Activated CD4-positive, alpha-beta T cell treated with anti-CD3 and anti-CD28 coated beads for 36 hours (primary cell): ENCODE results near the gene HDAC4. TPM values are rescaled to one million over a fixed set of nuclear protein-coding genes. Genes with fewer than 3 reads are reported as not detected.

Experiments used
- ATAC-seq: fragments of 200-7000 bp; cut with Tn5 transposase; one replicate; pipeline ENCODE4 v1.10.0; 2021; ENCODE audit warnings: mild to moderate bottlenecking, moderate library complexity
- CTCF ChIA-PET: fragments of 350-600 bp; sonication (Branson Sonifier 250); formaldehyde crosslinking; loops from one replicate; lab custom pipeline; 2021; ENCODE audit warnings: antibody characterized with exemption; lab: Charles Lee
- POLR2A ChIA-PET: fragments of 350-600 bp; sonication (Branson Sonifier 250); formaldehyde crosslinking; loops from one replicate; lab custom pipeline; 2021; ENCODE audit warnings: antibody characterized with exemption, inconsistent platforms; lab: Charles Lee
- DNase-seq: peaks from one replicate; pipeline ENCODE4 v3.0.0-alpha.2; 2020
- H3K27ac Mint-ChIP-seq: one replicate; pipeline ENCODE4 v1.8.0; 2021; ENCODE audit warnings: mixed read lengths
- H3K27me3 Mint-ChIP-seq: one replicate; pipeline ENCODE4 v1.8.0; 2021; ENCODE audit warnings: mixed read lengths
- H3K36me3 Mint-ChIP-seq: one replicate; pipeline ENCODE4 v1.8.0; 2021; ENCODE audit warnings: low read depth, mixed read lengths
- H3K4me1 Mint-ChIP-seq: one replicate; pipeline ENCODE4 v1.8.0; 2021; ENCODE audit warnings: mixed read lengths
- H3K4me3 Mint-ChIP-seq: one replicate; pipeline ENCODE4 v1.8.0; 2021; ENCODE audit warnings: mild to moderate bottlenecking, moderate library complexity, mixed read lengths
- H3K9me3 Mint-ChIP-seq: one replicate; pipeline ENCODE4 v1.8.0; 2021; ENCODE audit warnings: low read depth, mixed read lengths
- intact Hi-C, 2 experiments: fragments of 100-400 bp; cut with DNase I in 1 of 2; cut with micrococcal nuclease in 1 of 2; formaldehyde crosslinking; loops; one replicate each; pipeline versions ENCODE4 v1.14.2 to v1.15.1; 2022 to 2024; cut with DNase I, micrococcal nuclease
- total RNA-seq, 2 experiments: library from RNA; stranded (reverse); gene quantifications; one replicate each; pipeline ENCODE4 v1.2.3, GENCODE V29; 2021

The HDAC4 gene
- total RNA-seq, 2 experiments from 2014 or later = 25.4 to 30.4 TPM

GRCh38 chr2:239255628-239256349 lies 145.0 kb downstream of the HDAC4 start:
- H3K27me3 Mint-ChIP-seq = no peaks in the 10 kb centered on the region
- H3K36me3 Mint-ChIP-seq = peaks cover 14% of the 10 kb centered on the region
- peaks cover 8% of the 10 kb centered on the region for H3K9me3 Mint-ChIP-seq
- H3K4me1 Mint-ChIP-seq = peaks cover 91% of the 10 kb centered on the region
- CTCF ChIA-PET = interaction anchor here (0.6 to 1.4 kb wide), 6 partner anchors 16 to 145 kb away, joined by 3 to 6 read pairs (median 4); partner anchors contain the start of gene HDAC4
- intact Hi-C loops = loop anchor here in 1 of 2 experiments (5.0 kb wide), 1 partner anchor 42 kb away; no protein-coding TSS in a partner anchor
- POLR2A ChIA-PET = interaction anchor here (0.6 kb wide), 1 partner anchor 127 kb away, joined by 3 read pairs; no protein-coding TSS in a partner anchor
- ATAC-seq = no peak
- no peak overlapping the region for H3K27ac Mint-ChIP-seq
- no peak overlapping the region for H3K4me3 Mint-ChIP-seq
- DNase-seq = no peak

DNA sequence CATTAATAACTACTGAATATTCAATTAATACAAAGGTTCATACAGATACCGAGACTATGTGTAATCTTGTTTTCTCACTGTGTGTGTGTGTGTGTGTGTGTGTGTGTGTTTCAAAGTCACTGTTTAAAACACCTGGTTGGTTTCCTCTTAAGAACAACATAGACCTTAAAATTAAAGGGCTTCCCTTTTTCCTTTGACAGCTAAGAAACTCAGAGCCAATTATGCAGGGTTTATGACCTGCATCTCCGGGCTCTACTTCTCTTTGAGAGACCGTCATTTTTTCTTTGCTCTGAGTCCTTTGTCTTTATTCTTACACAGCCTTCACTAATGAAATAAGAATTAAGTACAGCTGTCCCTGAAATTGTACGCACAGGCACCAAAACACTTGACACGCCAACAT lies 145.6 kb downstream of the HDAC4 start:
- intact Hi-C loops = loop anchor here in 1 of 2 experiments (5.0 kb wide), 1 partner anchor 42 kb away; no protein-coding TSS in a partner anchor
- H3K36me3 Mint-ChIP-seq = peaks cover 14% of the 10 kb centered on the region
- H3K4me1 Mint-ChIP-seq = peaks cover 85% of the 10 kb centered on the region
- no peaks in the 10 kb centered on the region for H3K27me3 Mint-ChIP-seq
- DNase-seq = no peak
- ATAC-seq = no peak
- no peak overlapping the region for H3K4me3 Mint-ChIP-seq
- CTCF ChIA-PET = interaction anchor here (0.6 to 1.4 kb wide), 3 partner anchors 17 to 68 kb away, joined by 3 to 6 read pairs (median 5); no protein-coding TSS in a partner anchor
- peaks cover 8% of the 10 kb centered on the region for H3K9me3 Mint-ChIP-seq
- no peak overlapping the region for H3K27ac Mint-ChIP-seq
- POLR2A ChIA-PET = no interaction called here

DNA sequence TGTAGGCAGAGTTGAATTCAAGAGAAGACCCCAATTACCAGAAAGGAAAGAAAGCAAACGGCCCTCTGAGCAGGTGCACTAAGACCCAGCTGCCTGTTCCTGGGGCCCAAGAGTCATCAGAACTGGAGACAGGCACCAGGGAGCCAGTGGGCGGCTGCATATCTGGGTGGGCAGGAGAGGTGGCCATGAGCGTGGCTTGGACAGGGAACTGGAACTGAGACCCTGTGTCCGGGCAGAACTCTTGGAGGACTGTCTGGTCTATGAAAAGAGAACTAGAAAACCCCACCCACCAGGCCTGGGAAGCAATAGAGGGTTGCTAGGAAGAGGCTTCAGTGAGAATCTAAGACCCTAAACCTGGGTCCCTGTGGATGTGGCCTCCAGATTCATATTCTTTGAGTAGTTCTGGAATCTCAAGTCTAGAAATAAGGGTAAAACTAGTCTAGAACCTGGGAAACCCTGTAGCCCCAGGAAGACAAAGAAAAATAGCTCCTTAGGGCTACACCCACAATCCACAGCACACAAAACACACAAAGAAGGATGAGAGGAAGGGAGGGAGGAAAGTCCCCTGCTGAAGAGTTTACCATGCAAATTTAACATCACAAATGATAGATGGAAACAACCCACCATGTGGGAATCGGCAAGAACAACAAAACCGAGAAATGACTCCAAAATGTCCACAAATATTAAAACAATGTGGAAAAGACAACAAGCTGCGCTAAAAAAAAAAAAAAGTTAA lies 147.0 kb downstream of the HDAC4 start:
- intact Hi-C loops = no loop called here
- POLR2A ChIA-PET = no interaction called here
- H3K27ac Mint-ChIP-seq = no peak overlapping the region
- no peaks in the 10 kb centered on the region for H3K27me3 Mint-ChIP-seq
- no peak for DNase-seq
- H3K9me3 Mint-ChIP-seq = peaks cover 8% of the 10 kb centered on the region
- H3K4me3 Mint-ChIP-seq = no peak overlapping the region
- ATAC-seq = no peak
- CTCF ChIA-PET = no interaction called here
- peaks cover 75% of the 10 kb centered on the region for H3K4me1 Mint-ChIP-seq
- H3K36me3 Mint-ChIP-seq = peaks cover 14% of the 10 kb centered on the region

DNA sequence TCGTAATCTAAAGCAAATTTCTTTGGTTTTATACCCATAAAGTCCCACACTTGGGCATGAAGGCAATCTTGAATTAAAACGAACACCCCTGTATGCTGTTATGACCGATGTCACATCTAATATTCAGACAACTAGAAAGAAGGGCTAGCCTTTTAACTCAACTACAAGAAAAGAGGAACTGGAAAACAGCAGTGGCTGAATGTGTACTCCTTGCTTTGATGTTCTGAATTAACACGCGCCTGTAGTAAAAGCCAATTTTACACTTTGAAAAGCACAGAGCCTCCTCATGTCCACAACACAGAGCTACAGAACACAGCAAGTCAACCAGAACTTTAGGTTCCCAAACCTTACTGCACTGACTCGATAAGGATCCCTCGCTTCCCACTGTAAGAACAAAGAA lies 147.6 kb downstream of the HDAC4 start:
- intact Hi-C loops = no loop called here
- DNase-seq (no peak), ATAC-seq (no peak)
- Mint-ChIP-seq H3K4me1 (peaks cover 74% of the 10 kb centered on the region), H3K36me3 (peaks cover 11% of the 10 kb centered on the region), H3K9me3 (peaks cover 8% of the 10 kb centered on the region), H3K4me3 (peak overlapping the region; percentile 48), H3K27ac (peak overlapping the region; percentile 56), H3K27me3 (no peaks in the 10 kb centered on the region)
- ChIA-PET CTCF (interaction anchor here (1.3 kb wide), 1 partner anchor 51 kb away, joined by 3 read pairs; no protein-coding TSS in a partner anchor), POLR2A (no interaction called here)

DNA sequence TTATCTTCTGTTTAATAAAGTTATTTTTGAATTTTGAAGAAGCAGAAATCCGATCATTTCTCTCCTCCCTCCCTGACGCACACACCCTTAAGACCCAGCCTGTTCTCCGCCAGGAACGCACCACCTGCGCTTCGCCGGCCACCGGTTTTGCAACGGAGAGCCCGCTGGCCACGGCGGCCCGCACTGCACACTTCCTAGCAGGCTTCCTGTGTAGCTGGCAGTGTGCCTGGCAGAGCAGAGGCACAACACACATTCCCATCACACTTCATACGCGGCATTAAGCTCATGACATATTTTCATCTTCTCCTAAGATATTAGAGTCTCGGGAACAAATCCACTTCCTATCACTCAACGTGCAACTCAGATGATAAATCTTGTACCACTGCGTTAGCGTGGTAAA lies 148.0 kb downstream of the HDAC4 start:
- peaks cover 5% of the 10 kb centered on the region for H3K9me3 Mint-ChIP-seq
- no peaks in the 10 kb centered on the region for H3K27me3 Mint-ChIP-seq
- no peak for ATAC-seq
- H3K4me3 Mint-ChIP-seq = peak overlapping the region; percentile 48
- peaks cover 72% of the 10 kb centered on the region for H3K4me1 Mint-ChIP-seq
- H3K36me3 Mint-ChIP-seq = peaks cover 7% of the 10 kb centered on the region
- intact Hi-C loops = no loop called here
- peak overlapping the region; percentile 56 for H3K27ac Mint-ChIP-seq
- ChIA-PET POLR2A (no interaction called here), CTCF (interaction anchor here (0.6 to 1.3 kb wide), 2 partner anchors 23 to 51 kb away, joined by 3 read pairs; no protein-coding TSS in a partner anchor)
- DNase-seq = no peak

GRCh38 chr2:239252393-239252792 lies 148.4 kb downstream of the HDAC4 start:
- Mint-ChIP-seq H3K36me3 (peaks cover 3% of the 10 kb centered on the region), H3K4me1 (peaks cover 72% of the 10 kb centered on the region), H3K27ac (no peak overlapping the region), H3K27me3 (no peaks in the 10 kb centered on the region), H3K4me3 (peak overlapping the region; percentile 48), H3K9me3 (peaks cover 1% of the 10 kb centered on the region)
- ChIA-PET CTCF (interaction anchor here (0.6 to 1.3 kb wide), 2 partner anchors 23 to 52 kb away, joined by 3 read pairs; no protein-coding TSS in a partner anchor), POLR2A (interaction anchor here (0.9 kb wide), 1 partner anchor 11 kb away, joined by 3 read pairs; no protein-coding TSS in a partner anchor)
- DNase-seq = no peak
- intact Hi-C loops = no loop called here
- ATAC-seq = no peak

DNA sequence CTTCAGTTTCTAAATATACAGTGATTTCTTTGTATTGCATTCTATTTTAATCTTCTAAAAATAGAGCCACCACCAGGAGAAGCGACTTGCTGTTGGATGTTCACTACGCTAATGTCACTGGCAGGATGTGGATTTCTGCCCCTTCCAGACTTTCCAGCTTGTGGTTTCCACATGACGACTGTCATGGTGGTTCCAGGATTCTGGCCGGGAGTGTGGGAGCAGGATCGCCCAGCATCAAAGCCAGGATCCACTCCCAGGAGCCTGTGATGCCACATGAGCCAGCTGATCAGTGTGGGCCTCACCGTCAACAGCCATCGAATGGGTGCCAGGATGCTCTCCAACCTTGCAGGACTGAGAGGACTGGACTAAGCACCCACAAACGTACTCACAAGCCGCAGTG lies 148.8 kb downstream of the HDAC4 start:
- ATAC-seq = no peak
- CTCF ChIA-PET = interaction anchor here (1.0 to 1.3 kb wide), 2 partner anchors 52 to 149 kb away, joined by 3 read pairs; no protein-coding TSS in a partner anchor
- H3K27ac Mint-ChIP-seq = no peak overlapping the region
- intact Hi-C loops = no loop called here
- H3K27me3 Mint-ChIP-seq = no peaks in the 10 kb centered on the region
- peaks cover 2% of the 10 kb centered on the region for H3K36me3 Mint-ChIP-seq
- peaks cover 72% of the 10 kb centered on the region for H3K4me1 Mint-ChIP-seq
- no peaks in the 10 kb centered on the region for H3K9me3 Mint-ChIP-seq
- POLR2A ChIA-PET = interaction anchor here (0.9 kb wide), 1 partner anchor 11 kb away, joined by 3 read pairs; no protein-coding TSS in a partner anchor
- H3K4me3 Mint-ChIP-seq = no peak overlapping the region
- no peak for DNase-seq

GRCh38 chr2:239250216-239251081 lies 150.4 kb downstream of the HDAC4 start:
- Mint-ChIP-seq H3K27ac (no peak overlapping the region), H3K9me3 (no peaks in the 10 kb centered on the region), H3K36me3 (peaks cover 2% of the 10 kb centered on the region), H3K4me3 (no peak overlapping the region), H3K4me1 (peaks cover 67% of the 10 kb centered on the region), H3K27me3 (no peaks in the 10 kb centered on the region)
- ChIA-PET CTCF (interaction anchor here (0.6 to 1.1 kb wide), 2 partner anchors 33 to 44 kb away, joined by 3 read pairs; no protein-coding TSS in a partner anchor), POLR2A (interaction anchor here (0.5 kb wide), 1 partner anchor 7 kb away, joined by 3 read pairs; no protein-coding TSS in a partner anchor)
- DNase-seq = no peak
- intact Hi-C loops = no loop called here
- no peak for ATAC-seq

- no peak for ATAC-seq
- H3K9me3 Mint-ChIP-seq = no peaks in the 10 kb centered on the region
- H3K27ac Mint-ChIP-seq = no peak overlapping the region
- DNase-seq = no peak
- peaks cover 2% of the 10 kb centered on the region for H3K36me3 Mint-ChIP-seq
- ChIA-PET CTCF (interaction anchor here (0.6 to 0.7 kb wide), 2 partner anchors 32 to 51 kb away, joined by 3 to 4 read pairs; no protein-coding TSS in a partner anchor), POLR2A (interaction anchor here (0.5 kb wide), 1 partner anchor 8 kb away, joined by 3 read pairs; no protein-coding TSS in a partner anchor)
- H3K27me3 Mint-ChIP-seq = no peaks in the 10 kb centered on the region
- H3K4me1 Mint-ChIP-seq = peaks cover 60% of the 10 kb centered on the region
- no peak overlapping the region for H3K4me3 Mint-ChIP-seq
- intact Hi-C loops = no loop called here
Observed at GRCh38 chr2:239249776-239250175, 151.0 kb downstream of the HDAC4 start.

DNA sequence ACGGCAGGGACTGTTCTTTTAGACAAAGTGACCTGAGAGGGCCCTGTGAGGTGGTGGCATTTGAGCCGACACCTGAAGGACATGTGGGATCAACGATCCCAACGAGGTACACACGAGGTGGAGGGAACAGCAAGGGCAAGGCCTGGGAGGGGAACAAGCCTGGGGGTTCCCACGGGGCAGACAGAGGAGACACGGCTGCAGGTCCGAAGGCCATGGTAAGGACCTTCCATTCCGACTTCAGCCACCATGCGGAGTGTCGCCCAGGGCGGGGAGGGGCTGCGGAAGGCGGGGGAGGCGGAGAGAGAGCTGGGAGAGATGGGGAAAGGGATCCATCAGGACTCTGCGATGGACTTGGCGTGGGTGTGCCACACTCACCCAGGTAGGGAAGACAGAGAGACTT lies 151.8 kb downstream of the HDAC4 start:
- ChIA-PET POLR2A (interaction anchor here (0.9 kb wide), 1 partner anchor 132 kb away, joined by 3 read pairs; no protein-coding TSS in a partner anchor), CTCF (no interaction called here)
- H3K36me3 Mint-ChIP-seq = peaks cover 2% of the 10 kb centered on the region
- no peak overlapping the region for H3K4me3 Mint-ChIP-seq
- no peaks in the 10 kb centered on the region for H3K27me3 Mint-ChIP-seq
- no peak for DNase-seq
- no peak overlapping the region for H3K27ac Mint-ChIP-seq
- H3K4me1 Mint-ChIP-seq = peaks cover 53% of the 10 kb centered on the region
- no peak for ATAC-seq
- no peaks in the 10 kb centered on the region for H3K9me3 Mint-ChIP-seq
- intact Hi-C loops = no loop called here
